Measurements from ENCODE around the gene TOM1L2. TPM values are rescaled to one million over a fixed set of nuclear protein-coding genes. Genes with fewer than 3 reads are reported as not detected.

The TOM1L2 gene
- total RNA-seq, 1 donor from 2014 or later: 10.0 TPM

DNA sequence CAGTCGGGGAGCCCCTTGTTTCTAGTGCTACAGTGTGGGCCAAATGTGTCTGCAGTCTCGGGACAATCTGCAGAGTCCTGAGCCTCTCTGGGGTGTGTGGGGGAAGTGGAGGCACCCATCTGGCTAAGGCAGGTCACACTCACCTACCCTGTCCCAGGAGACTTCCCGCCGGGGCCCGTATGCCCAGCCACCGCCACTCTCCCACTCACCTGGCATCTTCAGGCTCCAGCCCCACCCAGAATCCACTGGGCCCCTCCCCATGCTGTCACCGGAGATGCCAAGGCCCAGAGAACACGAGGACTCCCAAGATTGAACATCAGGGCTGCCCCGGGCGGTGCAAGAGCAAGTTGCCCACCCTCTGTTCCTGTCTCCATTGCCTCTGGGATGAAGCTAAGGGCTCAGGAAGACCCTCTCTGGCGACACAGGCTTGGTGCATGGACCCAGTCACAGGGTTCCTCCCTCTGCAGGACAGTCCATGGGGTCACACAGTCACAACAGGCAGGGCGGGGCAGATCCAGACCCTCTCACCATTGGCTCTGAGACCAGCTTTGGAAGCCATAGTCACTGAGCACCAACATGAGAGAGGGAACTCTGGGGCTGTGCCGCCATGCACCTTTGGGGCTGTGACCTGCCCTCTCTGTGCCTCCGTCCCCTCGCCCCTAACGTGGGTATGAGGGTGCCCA lies 173.5 kb downstream of the TOM1L2 start:
- intact Hi-C loops (cut with micrococcal nuclease): loop anchor here (10.0 kb wide), 1 partner anchor 114 kb away; the partner anchor contains the start of gene RAI1
- H3K4me1 Mint-ChIP-seq: peaks cover 3% of the 10 kb centered on the region
- no peaks in the 10 kb centered on the region for H3K9me3 Mint-ChIP-seq
- no peaks in the 10 kb centered on the region for H3K27me3 Mint-ChIP-seq
- DNase-seq: no peak
- no peak overlapping the region for H3K4me3 Mint-ChIP-seq
- peaks cover 7% of the 10 kb centered on the region for H3K36me3 Mint-ChIP-seq (ENCODE audit: low read depth)
- H3K27ac Mint-ChIP-seq: no peak overlapping the region

DNA sequence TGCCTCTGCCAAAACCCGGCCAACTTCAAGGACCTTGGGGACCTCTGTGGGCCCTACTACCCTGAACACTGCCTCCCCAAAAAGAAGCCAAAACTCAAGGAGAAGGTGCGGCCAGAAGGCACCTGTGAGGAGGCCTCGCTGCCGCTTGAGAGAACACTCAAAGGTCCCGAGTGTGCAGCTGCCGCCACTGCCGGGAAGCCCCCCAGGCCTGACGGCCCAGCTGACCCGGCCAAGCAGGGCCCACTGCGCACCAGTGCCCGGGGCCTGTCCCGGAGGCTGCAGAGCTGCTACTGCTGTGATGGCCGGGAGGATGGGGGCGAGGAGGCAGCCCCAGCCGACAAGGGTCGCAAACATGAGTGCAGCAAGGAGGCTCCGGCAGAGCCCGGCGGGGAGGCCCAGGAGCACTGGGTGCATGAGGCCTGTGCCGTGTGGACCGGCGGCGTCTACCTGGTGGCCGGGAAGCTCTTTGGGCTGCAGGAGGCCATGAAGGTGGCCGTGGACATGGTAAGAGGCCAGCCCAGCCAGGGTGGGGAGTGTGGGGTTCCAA lies 174.1 kb downstream of the TOM1L2 start:
- DNase-seq: no peak
- Mint-ChIP-seq H3K4me3 (no peak overlapping the region), H3K27ac (no peak overlapping the region), H3K36me3 (ENCODE audit: low read depth) (peaks cover 10% of the 10 kb centered on the region), H3K9me3 (no peaks in the 10 kb centered on the region), H3K27me3 (no peaks in the 10 kb centered on the region), H3K4me1 (peaks cover 8% of the 10 kb centered on the region)
- intact Hi-C loops (cut with micrococcal nuclease): loop anchor here (10.0 kb wide), 1 partner anchor 113 kb away; the partner anchor contains the start of gene RAI1

GRCh38 chr17:17797119-17797809 lies 174.9 kb downstream of the TOM1L2 start:
- H3K27ac Mint-ChIP-seq: no peak overlapping the region
- no peaks in the 10 kb centered on the region for H3K9me3 Mint-ChIP-seq
- no peaks in the 10 kb centered on the region for H3K27me3 Mint-ChIP-seq
- peaks cover 12% of the 10 kb centered on the region for H3K4me1 Mint-ChIP-seq
- H3K36me3 Mint-ChIP-seq (ENCODE audit: low read depth): peaks cover 10% of the 10 kb centered on the region
- intact Hi-C loops (cut with micrococcal nuclease): loop anchor here (10.0 kb wide), 1 partner anchor 112 kb away; the partner anchor contains the start of gene RAI1
- no peak for DNase-seq
- H3K4me3 Mint-ChIP-seq: no peak overlapping the region

- intact Hi-C loops (cut with micrococcal nuclease): loop anchor here (10.0 kb wide), 1 partner anchor 112 kb away; the partner anchor contains the start of gene RAI1
- peaks cover 10% of the 10 kb centered on the region for H3K36me3 Mint-ChIP-seq (ENCODE audit: low read depth)
- H3K27me3 Mint-ChIP-seq: no peaks in the 10 kb centered on the region
- H3K4me1 Mint-ChIP-seq: peaks cover 17% of the 10 kb centered on the region
- DNase-seq: no peak
- H3K4me3 Mint-ChIP-seq: no peak overlapping the region
- no peaks in the 10 kb centered on the region for H3K9me3 Mint-ChIP-seq
- no peak overlapping the region for H3K27ac Mint-ChIP-seq
Observed at GRCh38 chr17:17796787-17797061, 175.5 kb downstream of the TOM1L2 start.

GRCh38 chr17:17795946-17796786 lies 176.0 kb downstream of the TOM1L2 start:
- no peak for DNase-seq
- Mint-ChIP-seq H3K4me3 (no peak overlapping the region), H3K9me3 (no peaks in the 10 kb centered on the region), H3K4me1 (peaks cover 17% of the 10 kb centered on the region), H3K27me3 (no peaks in the 10 kb centered on the region), H3K36me3 (ENCODE audit: low read depth) (peaks cover 10% of the 10 kb centered on the region), H3K27ac (no peak overlapping the region)
- intact Hi-C loops (cut with micrococcal nuclease): loop anchor here (10.0 kb wide), 1 partner anchor 111 kb away; the partner anchor contains the start of gene RAI1

DNA sequence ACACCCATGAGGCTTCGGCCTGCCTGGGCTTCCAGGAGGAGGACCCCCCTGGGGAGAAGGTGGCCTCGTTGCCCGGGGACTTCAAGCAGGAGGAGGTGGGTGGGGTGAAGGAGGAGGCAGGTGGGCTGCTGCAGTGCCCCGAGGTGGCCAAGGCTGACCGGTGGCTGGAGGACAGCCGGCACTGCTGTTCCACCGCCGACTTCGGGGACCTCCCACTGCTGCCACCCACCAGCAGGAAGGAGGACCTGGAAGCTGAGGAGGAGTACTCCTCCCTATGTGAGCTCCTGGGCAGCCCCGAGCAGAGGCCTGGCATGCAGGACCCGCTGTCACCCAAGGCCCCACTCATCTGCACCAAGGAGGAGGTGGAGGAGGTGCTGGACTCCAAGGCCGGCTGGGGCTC lies 176.9 kb downstream of the TOM1L2 start:
- no peak overlapping the region for H3K27ac Mint-ChIP-seq
- H3K36me3 Mint-ChIP-seq (ENCODE audit: low read depth): peaks cover 10% of the 10 kb centered on the region
- H3K27me3 Mint-ChIP-seq: no peaks in the 10 kb centered on the region
- DNase-seq: no peak
- no peak overlapping the region for H3K4me3 Mint-ChIP-seq
- no peaks in the 10 kb centered on the region for H3K9me3 Mint-ChIP-seq
- intact Hi-C loops (cut with micrococcal nuclease): loop anchor here (10.0 kb wide), 1 partner anchor 110 kb away; the partner anchor contains the start of gene RAI1
- peaks cover 17% of the 10 kb centered on the region for H3K4me1 Mint-ChIP-seq

GRCh38 chr17:17794382-17794781 lies 177.8 kb downstream of the TOM1L2 start:
- no peak for DNase-seq
- intact Hi-C loops (cut with micrococcal nuclease): loop anchor here (10.0 kb wide), 1 partner anchor 110 kb away; the partner anchor contains the start of gene RAI1
- Mint-ChIP-seq H3K4me3 (no peak overlapping the region), H3K27ac (no peak overlapping the region), H3K36me3 (ENCODE audit: low read depth) (peaks cover 10% of the 10 kb centered on the region), H3K4me1 (peaks cover 17% of the 10 kb centered on the region), H3K27me3 (no peaks in the 10 kb centered on the region), H3K9me3 (no peaks in the 10 kb centered on the region)

Other genes starting within 250 kb of the TOM1L2 start
- gene SREBF1, start 135.4 kb downstream of the TOM1L2 start, total RNA-seq: 154 and 171 TPM in 2 replicates
- gene DRC3, start 462 bp upstream of the TOM1L2 start, total RNA-seq: 0.42 TPM in 1 of 2 replicates, not detected in the other
- 31.9 and 33.1 TPM in 2 replicates for gene ATPAF2, start 66.8 kb upstream of the TOM1L2 start, total RNA-seq
- gene GID4, start 67.0 kb upstream of the TOM1L2 start, total RNA-seq: 9.6 and 11.3 TPM in 2 replicates
- gene DRG2, start 115.5 kb upstream of the TOM1L2 start, total RNA-seq: 60.8 and 64.3 TPM in 2 replicates
- 0.38 and 0.70 TPM in 2 replicates for gene MYO15A, start 136.4 kb upstream of the TOM1L2 start, total RNA-seq
- 158 and 162 TPM in 2 replicates for gene ALKBH5, start 211.4 kb upstream of the TOM1L2 start, total RNA-seq